ENCODE measurements around the gene ANKRD12.

The ANKRD12 gene

GRCh38 chr18:9188359-9189231 lies 52.0 kb downstream of the ANKRD12 start:
- DNase-seq: no peak

- DNase-seq: no peak
Observed at GRCh38 chr18:9189491-9189890, 52.9 kb downstream of the ANKRD12 start.

DNA sequence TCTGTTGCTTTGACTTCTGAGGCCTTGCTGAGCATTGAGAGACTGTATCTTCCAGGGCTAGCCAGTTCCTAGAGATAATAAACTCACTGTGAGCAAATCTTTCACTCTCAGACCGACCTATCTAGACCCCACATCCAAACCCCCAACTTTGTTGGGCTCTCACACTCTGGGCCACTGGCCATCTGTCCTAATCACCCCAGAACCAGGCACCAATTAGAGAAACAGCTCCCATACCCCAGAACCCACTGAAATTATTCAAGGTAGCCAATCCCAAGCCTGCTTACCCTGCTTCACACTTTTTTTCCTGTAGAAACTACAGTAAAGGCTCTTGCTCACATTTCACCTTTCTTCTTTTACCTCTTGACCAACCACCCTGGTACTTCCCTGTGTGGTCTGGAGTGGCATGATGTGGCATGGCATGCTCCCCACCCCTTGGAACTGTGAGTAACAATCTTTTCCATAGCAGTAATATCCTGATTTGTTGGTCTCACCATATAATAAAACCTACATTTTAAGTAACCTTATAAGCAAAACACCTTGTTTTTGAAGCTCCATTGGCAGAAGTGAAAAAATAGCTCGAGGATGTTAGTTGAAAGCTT lies 55.2 kb downstream of the ANKRD12 start:
- no peak for DNase-seq

DNA sequence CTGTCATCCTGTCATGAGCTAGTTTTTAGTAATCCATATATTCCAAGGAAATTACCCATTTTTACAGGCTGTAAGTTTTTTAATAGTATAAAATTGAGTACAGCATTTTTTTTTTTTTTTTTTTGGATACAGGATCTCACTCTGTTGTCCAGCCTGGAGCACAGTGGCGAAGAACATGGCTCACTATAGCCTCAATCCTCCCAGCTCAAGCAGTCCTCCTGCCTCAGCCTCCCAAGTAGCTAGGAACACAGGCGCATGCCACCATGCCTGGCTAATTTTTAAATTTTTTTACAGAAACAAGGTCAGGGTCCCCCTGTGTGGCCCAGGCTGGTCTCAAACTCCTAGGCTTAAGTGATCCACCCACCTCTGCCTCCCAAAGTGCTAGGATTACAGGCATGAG lies 56.5 kb downstream of the ANKRD12 start:
- DNase-seq: no peak

DNA sequence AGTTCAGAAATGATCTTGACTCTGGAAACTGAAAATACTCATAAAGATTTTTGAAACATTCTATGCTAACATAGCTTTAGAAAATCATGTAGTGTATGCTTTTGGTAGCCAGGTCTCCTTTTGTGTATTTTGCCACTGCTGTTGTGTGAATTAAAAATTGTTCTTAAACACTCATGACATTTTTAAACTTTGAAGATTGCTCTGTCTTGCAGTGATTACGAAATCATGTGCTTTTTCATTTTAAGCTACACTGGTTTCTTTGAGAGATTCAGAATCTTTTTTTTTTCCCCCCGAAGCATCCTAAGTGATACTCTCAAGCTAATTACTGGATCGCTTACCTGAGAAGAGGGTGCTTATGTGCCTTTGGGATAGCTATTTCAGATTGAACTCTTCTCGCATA lies 60.0 kb downstream of the ANKRD12 start:
- DNase-seq: no peak

GRCh38 chr18:9199681-9200080 lies 63.1 kb downstream of the ANKRD12 start:
- DNase-seq: no peak

DNA sequence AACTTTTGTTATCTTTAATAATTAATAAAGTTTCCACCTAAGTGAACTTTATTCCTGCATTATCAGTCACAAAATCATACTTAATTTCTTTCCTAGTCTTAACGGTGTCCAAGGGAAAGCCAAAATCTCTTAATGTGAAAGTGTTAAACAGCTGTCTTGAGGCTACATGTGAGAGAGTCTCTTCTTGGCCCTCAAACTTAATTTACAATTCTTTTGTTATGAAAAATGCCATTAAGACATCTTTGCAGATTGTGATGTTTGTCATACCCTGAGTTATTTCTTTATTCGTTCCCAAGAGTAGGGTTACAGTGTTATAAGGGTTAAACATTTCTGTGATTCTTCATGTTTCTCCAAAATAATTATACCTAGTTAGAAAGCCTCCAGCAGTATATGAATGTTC lies 64.6 kb downstream of the ANKRD12 start:
- no peak for DNase-seq

DNA sequence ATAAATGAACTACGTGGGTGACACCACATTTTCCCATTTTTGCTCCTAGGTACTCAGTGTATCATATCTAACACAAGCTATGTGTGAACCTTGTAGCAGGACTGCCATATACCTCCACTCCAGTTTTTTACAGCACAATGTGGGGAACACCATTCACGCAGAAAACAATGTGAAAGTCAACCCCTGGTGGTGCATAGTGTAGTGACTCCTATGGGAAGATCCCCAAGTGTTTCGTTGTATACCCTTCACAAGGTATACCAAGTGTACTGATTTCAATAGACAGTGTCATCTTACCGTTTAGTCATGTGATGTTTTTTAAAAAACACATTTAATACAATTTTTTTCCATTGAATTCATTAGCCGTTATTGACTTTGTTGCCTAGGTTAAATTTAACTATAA lies 68.1 kb downstream of the ANKRD12 start:
- no peak for DNase-seq

GRCh38 chr18:9206421-9206820 lies 69.8 kb downstream of the ANKRD12 start:
- DNase-seq: no peak

DNA sequence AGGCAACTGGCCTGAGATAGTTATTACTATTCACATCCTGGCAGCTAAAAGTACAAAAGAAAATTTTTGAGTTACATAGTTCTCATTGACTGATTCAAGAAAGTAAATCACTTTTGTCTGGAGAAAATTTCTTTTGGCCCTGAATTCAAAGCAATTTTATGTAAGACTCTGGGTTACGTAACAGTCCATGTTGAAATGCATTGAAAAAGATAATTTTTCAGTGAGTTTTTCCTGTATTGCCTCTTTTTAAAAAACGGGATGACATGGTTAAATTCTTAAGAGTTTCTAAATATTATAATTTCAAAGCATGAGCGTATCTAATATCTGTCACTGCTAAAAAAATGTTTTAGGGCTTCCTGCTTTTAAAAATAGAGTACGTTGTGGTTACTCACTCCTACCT lies 72.7 kb downstream of the ANKRD12 start:
- DNase-seq: no peak

DNA sequence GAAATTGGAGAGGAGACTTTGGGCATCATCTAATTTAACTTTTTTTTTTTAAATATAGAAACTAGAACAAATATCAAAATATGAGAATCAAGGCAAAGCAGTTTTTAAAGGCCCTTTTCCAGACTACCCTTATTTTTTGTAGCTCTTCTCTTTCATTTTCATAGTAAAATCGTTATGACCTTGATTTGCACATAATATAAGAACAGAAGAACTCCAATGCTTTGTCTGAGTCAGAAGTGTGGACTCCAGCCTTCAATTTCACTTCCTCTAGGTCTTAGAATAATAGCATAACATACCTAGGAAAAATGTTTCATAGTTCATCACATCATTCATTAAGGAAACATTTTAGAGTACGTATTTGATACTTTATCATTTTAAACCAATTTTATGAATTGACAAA lies 74.4 kb downstream of the ANKRD12 start:
- DNase-seq: no peak

DNA sequence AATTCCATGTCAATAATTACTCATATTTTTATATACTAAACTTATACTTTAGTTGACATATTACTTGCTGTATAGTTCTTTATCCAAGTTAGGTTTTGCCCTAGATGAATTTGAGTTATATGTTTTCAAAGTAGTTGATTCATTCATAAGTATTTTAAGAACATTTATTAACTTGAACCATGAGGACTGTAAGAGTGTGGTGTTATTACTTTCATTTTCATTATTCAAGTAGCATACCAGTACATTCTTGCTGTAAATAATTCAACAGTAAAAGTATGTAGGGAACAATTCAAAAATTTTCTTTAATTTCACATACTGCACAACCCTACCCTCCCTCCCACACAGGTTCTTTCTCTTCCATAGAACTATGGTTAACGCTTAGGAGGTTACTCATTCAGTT lies 75.4 kb downstream of the ANKRD12 start:
- no peak for DNase-seq

DNA sequence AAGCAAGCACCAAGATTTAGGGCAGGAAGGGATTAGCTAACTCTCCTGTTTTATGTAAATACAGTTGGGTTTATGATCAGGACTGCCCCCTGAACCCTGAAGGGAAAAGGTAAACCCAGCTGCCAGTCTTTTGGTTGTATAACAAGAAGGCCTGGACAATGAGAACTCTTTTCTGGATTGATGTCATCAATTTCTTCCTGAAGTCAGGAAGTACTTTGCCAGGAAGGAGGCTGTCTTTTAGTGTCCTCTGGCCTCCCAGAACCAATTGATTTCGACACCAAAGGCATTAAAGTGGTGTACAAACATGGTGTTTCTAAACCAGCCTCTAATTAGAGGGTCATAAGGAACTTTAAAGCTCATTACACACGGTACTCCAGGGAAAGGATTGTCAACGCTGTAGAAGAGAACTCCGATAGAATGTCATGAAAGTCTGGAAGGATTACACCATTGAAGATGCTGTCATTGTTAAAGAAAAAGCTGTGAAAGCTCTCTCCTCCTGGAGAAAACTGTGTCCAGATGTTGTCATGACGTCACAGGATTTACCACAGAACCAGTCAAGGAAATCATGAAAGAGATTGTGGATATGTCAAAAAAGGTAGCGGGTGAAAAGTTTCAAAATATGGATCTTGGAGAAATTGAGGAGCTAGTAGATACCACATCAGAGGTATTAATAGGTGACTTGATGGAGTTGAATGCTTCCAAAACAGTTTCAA lies 78.8 kb downstream of the ANKRD12 start:
- DNase-seq: no peak

- DNase-seq: no peak
Observed at GRCh38 chr18:9216459-9216858, 79.9 kb downstream of the ANKRD12 start.

DNA sequence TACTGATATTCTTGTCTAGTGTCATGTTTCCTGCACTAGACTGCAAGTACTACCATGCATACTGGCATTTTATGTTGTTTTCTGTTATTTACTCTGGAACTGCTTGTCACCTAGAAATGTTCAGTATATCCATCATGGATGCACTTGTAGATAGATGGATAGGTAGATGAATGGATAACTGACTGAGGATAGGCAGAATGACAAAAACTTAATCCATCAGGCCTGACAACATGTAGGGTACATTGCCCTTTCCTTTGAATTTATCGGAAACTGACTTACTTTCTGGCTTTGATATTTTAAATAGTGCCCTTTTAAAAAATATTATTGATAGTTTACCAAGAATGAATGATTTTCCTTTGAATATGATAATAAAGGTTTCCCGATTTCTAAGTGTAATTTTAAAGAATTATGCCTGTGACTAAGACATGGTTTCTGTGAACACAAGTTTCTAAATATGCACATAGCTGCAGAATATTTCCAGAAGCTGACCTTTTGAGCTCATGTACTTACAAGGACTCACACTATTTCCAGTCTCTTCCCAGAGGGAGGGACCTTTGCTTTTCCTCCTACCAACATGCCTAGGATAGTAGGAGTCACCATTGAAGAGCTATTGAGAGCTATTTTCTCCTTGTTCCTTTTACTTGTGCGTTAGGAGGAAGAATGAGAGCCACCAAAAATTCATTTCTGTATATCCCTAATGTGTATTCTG lies 81.3 kb downstream of the ANKRD12 start:
- no peak for DNase-seq

GRCh38 chr18:9221040-9221439 lies 84.5 kb downstream of the ANKRD12 start:
- DNase-seq: no peak

GRCh38 chr18:9221661-9222060 lies 85.1 kb downstream of the ANKRD12 start:
- no peak for DNase-seq

- no peak for DNase-seq
Observed at GRCh38 chr18:9223356-9223755, 86.8 kb downstream of the ANKRD12 start.

DNA sequence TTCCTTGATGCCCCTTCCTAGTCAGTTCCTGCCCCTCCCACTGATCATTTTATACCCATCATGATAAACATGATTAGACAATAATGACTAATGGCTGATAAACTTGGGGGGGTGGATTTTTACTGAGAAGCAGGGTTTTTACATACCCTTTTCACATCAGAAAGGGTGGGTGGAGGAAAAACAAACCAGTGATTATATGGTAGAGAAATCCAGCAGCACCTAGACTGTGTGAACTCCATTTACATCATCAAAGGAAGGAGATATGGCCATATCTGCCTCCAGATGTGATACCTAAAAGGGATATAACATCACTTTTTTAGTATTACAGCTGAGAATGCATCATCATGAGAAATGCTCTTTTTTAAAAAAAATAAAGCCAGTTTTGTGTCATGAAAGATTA lies 89.9 kb downstream of the ANKRD12 start:
- DNase-seq: no peak

DNA sequence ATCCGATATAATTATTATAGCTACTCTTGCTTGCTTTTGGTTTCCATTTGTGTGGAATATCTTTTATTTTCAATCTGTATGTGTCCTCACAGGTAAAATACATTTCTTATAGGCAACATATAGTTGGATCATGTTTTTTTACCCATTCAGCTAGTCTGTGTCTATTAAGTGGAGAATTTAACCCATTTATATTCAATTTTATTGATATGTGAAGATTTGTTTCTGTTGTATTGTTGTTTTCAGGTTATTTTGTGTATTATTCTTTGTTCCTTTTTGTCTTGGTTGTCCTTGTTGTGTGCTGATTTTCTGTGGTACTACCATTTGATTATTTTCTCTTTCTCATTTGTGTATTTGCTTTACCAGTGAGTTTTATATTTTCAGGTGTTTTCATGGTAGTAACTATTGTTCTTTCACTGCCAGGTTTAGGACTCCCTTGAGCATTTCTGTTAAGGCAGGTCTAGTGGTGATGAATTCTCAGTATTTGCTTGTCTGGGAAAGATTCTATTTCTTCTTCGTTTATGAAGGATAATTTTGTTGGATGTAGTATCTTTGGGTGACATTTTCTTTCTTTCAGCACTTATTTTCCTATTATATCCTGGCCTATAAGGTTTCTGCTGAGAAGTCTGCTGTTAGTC lies 95.4 kb downstream of the ANKRD12 start:
- no peak for DNase-seq

DNA sequence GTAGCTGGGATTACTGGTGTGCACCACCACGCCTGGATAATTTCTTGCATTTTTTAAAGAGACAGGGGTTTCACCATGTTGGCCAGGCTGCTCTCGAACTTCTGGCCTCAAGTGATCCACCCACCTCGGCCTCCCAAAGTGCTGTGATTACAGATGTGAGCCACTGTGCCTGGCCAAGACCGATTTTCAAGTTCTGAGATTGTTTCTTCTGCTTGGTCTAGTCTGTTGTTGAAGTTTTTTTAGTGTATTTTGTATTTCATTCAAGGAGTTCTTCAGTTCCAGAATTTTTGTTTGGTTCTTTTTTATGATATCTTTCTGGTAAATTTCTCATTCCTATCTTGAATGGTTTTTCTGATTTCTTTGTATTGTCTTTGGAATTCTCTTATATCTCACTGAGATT lies 96.4 kb downstream of the ANKRD12 start:
- DNase-seq: no peak

GRCh38 chr18:9233771-9234440 lies 97.3 kb downstream of the ANKRD12 start:
- no peak for DNase-seq

Measured in CD4-positive, alpha-beta T cell treated with Interferon alpha-2 for 1 hour (primary cell).